Measurements from ENCODE around the gene CACNA1A. TPM values are rescaled to one million over a fixed set of nuclear protein-coding genes. Genes with fewer than 3 reads are reported as not detected.
A peak's percentile ranks its signal among the peaks of the same experiment; 100 is the strongest.

CACNA1A gene
- total and polyA plus RNA-seq, 2 of the 13 experiments (the other 11 are each of a cell fraction or from before 2014, with no cell fraction given): not detected

DNA sequence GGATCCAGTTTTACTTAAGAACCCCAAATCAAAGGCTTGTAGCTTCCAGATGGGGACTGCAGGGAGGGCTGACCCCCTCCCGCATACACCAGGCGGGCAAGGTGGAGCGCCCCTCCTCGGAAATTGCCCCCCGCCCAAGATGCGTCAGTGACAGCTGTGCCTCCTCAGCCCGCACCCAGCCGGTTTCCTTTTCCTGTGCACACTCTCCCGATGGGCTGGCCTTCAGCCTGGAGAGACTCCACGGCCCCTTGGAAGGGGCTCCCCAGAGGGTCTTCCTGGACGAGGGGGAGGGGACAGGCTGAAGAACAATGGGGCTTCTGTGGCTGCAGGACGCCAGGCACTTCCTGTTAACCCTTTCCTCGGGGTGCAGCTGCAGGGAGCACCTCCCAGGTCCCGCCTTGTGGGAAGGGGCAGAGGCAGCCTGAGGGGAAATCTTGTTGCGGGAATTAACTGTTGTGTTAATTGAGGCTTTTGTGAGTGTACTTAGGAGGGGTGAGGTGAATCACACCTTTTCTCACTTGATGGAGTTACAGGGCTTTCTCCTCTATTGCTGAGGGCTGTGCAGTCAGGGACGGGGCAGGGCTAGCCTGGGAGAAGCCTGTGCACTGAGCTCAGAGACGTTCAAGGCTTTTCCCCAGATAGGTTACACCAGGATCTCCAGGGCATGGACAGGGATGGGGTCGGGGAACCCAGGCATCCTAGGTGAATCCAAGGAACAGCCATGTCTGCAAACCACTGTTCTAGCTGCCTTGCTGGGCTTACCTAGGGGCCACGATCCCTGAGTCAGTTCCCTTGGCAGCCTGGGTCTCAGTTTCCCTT is 341.7 kb downstream of the CACNA1A start (continued):
- TF ChIP-seq, protein P1, sequence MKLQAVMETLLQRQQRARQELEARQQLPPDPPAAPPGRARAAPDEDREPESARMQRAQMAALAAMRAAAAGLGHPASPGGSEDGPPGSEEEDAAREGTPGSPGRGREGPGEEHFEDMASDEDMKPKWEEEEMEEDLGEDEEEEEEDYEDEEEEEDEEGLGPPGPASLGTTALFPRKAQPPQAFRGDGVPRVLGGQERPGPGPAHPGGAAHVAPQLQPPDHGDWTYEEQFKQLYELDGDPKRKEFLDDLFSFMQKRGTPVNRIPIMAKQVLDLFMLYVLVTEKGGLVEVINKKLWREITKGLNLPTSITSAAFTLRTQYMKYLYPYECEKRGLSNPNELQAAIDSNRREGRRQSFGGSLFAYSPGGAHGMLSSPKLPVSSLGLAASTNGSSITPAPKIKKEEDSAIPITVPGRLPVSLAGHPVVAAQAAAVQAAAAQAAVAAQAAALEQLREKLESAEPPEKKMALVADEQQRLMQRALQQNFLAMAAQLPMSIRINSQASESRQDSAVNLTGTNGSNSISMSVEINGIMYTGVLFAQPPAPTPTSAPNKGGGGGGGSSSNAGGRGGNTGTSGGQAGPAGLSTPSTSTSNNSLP (IDR thresholded peaks at IDR 0.05; ENCODE audit: low read depth, low read length): no peak
- TF ChIP-seq ZFP41 (CRISPR knock-in tag; IDR thresholded peaks at IDR 0.05; ENCODE audit: borderline replicate concordance): no peak
- no peak for TF ChIP-seq NR3C1 (CRISPR knock-in tag; IDR thresholded peaks at IDR 0.05)
- no peak for TF ChIP-seq ZNF747 (CRISPR knock-in tag; IDR thresholded peaks at IDR 0.05; ENCODE audit: borderline replicate concordance)
- no peak for TF ChIP-seq CAMTA2 (CRISPR knock-in tag; IDR thresholded peaks at IDR 0.05; ENCODE audit: borderline replicate concordance)
- TF ChIP-seq, protein P2, sequence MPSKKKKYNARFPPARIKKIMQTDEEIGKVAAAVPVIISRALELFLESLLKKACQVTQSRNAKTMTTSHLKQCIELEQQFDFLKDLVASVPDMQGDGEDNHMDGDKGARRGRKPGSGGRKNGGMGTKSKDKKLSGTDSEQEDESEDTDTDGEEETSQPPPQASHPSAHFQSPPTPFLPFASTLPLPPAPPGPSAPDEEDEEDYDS (CRISPR knock-in tag; IDR thresholded peaks at IDR 0.05): peak; percentile 82
- peak; percentile 13; the same call in 1 of the 2 replicates for TF ChIP-seq ZNF460 (CRISPR knock-in tag; IDR thresholded peaks at IDR 0.05; ENCODE audit: borderline replicate concordance)
- no peak for TF ChIP-seq SP1 (IDR thresholded peaks at IDR 0.05)
- TF ChIP-seq SP1 (CRISPR knock-in tag; IDR thresholded peaks at IDR 0.05): peak; percentile 40; the same call in 1 of the 2 replicates
- TF ChIP-seq FLYWCH1 (CRISPR knock-in tag; IDR thresholded peaks at IDR 0.05): no peak
- TF ChIP-seq CBX5 (CRISPR knock-in tag; IDR thresholded peaks at IDR 0.05; ENCODE audit: borderline replicate concordance): peak; percentile 70; the same call in 1 of the 2 replicates
- TF ChIP-seq, protein P3, sequence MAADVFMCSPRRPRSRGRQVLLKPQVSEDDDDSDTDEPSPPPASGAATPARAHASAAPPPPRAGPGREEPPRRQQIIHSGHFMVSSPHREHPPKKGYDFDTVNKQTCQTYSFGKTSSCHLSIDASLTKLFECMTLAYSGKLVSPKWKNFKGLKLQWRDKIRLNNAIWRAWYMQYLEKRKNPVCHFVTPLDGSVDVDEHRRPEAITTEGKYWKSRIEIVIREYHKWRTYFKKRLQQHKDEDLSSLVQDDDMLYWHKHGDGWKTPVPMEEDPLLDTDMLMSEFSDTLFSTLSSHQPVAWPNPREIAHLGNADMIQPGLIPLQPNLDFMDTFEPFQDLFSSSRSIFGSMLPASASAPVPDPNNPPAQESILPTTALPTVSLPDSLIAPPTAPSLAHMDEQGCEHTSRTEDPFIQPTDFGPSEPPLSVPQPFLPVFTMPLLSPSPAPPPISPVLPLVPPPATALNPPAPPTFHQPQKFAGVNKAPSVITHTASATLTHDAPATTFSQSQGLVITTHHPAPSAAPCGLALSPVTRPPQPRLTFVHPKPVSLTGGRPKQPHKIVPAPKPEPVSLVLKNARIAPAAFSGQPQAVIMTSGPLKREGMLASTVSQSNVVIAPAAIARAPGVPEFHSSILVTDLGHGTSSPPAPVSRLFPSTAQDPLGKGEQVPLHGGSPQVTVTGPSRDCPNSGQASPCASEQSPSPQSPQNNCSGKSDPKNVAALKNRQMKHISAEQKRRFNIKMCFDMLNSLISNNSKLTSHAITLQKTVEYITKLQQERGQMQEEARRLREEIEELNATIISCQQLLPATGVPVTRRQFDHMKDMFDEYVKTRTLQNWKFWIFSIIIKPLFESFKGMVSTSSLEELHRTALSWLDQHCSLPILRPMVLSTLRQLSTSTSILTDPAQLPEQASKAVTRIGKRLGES (CRISPR knock-in tag; IDR thresholded peaks at IDR 0.05; ENCODE audit: borderline replicate concordance): no peak
- TF ChIP-seq FOSL1 (CRISPR knock-in tag; IDR thresholded peaks at IDR 0.05; ENCODE audit: borderline replicate concordance): no peak
- TF ChIP-seq ZNF337 (CRISPR knock-in tag; IDR thresholded peaks at IDR 0.05; ENCODE audit: borderline replicate concordance, low read depth): no peak
- peak; percentile 91 for TF ChIP-seq ZMYM3 (CRISPR knock-in tag; IDR thresholded peaks at IDR 0.05)
- TF ChIP-seq NFRKB (IDR thresholded peaks at IDR 0.05): no peak
- no peak for TF ChIP-seq SMAD1 (CRISPR knock-in tag; IDR thresholded peaks at IDR 0.05; ENCODE audit: borderline replicate concordance, low read depth)
- no peak for TF ChIP-seq KDM1A (CRISPR knock-in tag; IDR thresholded peaks at IDR 0.05)
- no peak for TF ChIP-seq CHCHD3 (CRISPR knock-in tag; IDR thresholded peaks at IDR 0.05)
- TF ChIP-seq ZSCAN20 (CRISPR knock-in tag; IDR thresholded peaks at IDR 0.05; ENCODE audit: borderline replicate concordance): no peak
- TF ChIP-seq ZNF180 (CRISPR knock-in tag; IDR thresholded peaks at IDR 0.05; ENCODE audit: borderline replicate concordance, low read depth): no peak
- TF ChIP-seq ELF1 (CRISPR knock-in tag; IDR thresholded peaks at IDR 0.05): peak; percentile 99
- TF ChIP-seq, protein P4, sequence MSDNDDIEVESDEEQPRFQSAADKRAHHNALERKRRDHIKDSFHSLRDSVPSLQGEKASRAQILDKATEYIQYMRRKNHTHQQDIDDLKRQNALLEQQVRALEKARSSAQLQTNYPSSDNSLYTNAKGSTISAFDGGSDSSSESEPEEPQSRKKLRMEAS (IDR thresholded peaks at IDR 0.05): peak; percentile 77
- no peak for TF ChIP-seq ZC3H4 (CRISPR knock-in tag; IDR thresholded peaks at IDR 0.05; ENCODE audit: borderline replicate concordance)
- peak; percentile 100 for TF ChIP-seq ZNF652 (CRISPR knock-in tag; IDR thresholded peaks at IDR 0.05; ENCODE audit: borderline replicate concordance, low read depth)
- peak; percentile 52; the same call in 1 of the 2 replicates for TF ChIP-seq CHD2 (IDR thresholded peaks at IDR 0.05; ENCODE audit: low read depth, low read length)
- TF ChIP-seq TBX2 (CRISPR knock-in tag; IDR thresholded peaks at IDR 0.05; ENCODE audit: borderline replicate concordance): peak; percentile 73

All from HepG2 (cell line).